ENCODE measurements around the gene MMP7. TPM values are rescaled to one million over a fixed set of nuclear protein-coding genes. Genes with fewer than 3 reads are reported as not detected.
A peak's percentile ranks its signal among the peaks of the same experiment; 100 is the strongest.

MMP7 gene
- not detected in 2 replicates for total RNA-seq (2014; rRNA removed; shearing (Covaris generic))
- not detected in 2 replicates for polyA plus RNA-seq (2015; cell fraction: cytosol; rRNA removed)
- not detected in 2 replicates for polyA plus RNA-seq (2015; cell fraction: nucleus; rRNA removed)

DNA sequence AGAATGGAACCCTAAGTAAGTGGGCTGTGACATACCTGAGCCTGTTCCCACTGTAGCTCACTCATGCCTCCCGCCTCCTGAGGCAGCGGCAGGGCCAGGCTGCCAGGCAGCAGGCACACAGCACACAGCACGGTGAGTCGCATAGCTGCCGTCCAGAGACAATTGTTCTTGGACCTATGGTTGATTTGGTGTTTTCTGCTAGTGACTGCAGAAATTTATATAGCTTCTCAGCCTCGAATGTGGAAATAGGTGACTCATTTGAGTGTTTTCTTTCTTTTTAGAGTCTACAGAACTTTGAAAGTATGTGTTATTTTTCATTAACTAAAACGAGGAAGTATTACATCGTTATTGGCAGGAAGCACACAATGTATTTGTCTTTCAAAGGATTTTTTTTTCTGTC lies at the start of gene MMP7:
MMP7 (minus strand) TSS at position 190 of the 400 bp plus-strand sequence; CDS start at position 143, 47 bp downstream.
- in situ Hi-C loops (cut with HindIII; ENCODE audit: low pct_unique_long_range_greater_than_20kb, low sequenced_read_pairs) = no loop called here
- DNase-seq (ENCODE audit: low read depth, low spot score) = no peak

DNA sequence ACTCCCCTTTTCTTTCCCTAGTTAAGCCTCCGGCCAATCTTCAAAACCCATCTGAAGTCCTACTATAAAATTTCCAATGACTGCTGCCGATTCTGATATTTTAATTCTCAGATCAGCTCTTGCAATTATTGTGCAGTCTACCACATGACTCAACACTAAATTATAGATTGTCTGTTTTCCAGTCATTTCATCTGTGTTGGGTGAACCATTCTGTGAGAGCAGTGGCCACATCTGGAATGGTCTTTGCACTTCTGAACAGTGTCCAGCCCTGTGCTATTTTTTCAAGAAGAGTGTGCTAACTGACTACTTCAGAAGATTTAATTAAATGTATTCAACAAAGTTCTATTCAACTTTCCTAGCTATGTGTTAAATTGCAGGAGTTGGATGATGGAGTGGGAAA lies 47.2 kb upstream of the MMP7 start:
- no peak for DNase-seq (ENCODE audit: low read depth, low spot score)
- in situ Hi-C loops (cut with HindIII; ENCODE audit: low pct_unique_long_range_greater_than_20kb, low sequenced_read_pairs) = no loop called here

DNA sequence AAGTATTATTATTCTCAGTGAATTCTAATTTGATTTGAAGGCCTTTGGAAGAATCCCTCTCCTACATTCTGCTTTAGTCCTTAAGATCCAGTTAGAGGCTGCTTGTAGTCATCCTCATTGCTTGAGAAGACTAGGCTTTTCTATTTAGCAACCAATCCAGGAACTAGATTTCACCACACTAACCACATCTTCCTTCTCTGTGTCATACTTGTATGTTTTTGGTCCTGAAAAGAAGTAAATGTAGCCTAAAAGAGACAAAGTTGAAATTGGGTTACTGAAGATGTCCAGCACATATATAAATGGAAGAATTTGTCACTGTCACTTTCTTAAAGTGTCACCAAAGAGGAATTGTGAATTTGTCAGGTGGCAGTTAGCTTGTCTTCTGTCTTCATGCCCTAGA lies 46.6 kb upstream of the MMP7 start:
- no peak for DNase-seq (ENCODE audit: low read depth, low spot score)
- in situ Hi-C loops (cut with HindIII; ENCODE audit: low pct_unique_long_range_greater_than_20kb, low sequenced_read_pairs) = no loop called here

- in situ Hi-C loops (cut with HindIII; ENCODE audit: low pct_unique_long_range_greater_than_20kb, low sequenced_read_pairs) = no loop called here
- no peak for DNase-seq (ENCODE audit: low read depth, low spot score)
These were observed 45.8 kb upstream of the MMP7 start for GRCh38 chr11:102576350-102576749.

DNA sequence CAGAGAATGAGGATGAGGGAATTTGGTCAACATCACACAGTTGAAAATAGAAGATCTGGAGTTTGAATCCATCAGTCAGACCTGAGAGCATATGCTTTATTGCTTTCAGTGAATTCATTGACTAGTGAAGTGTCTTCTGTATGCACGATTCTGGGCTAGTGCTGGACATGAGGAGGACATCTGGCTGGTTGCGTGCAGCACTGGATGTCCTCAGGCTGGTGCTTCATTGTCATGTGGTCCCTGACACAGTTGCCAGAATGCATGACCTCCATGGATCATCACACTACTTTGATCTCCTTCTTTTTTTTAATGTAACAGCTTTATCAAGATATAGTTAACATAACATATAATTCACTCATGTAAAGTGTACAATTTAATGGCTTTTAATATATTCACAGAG lies 44.5 kb upstream of the MMP7 start:
- peak; percentile 38 for DNase-seq (ENCODE audit: low read depth, low spot score)

GRCh38 chr11:102573851-102574250 lies 43.3 kb upstream of the MMP7 start:
- in situ Hi-C loops (cut with HindIII; ENCODE audit: low pct_unique_long_range_greater_than_20kb, low sequenced_read_pairs) = no loop called here
- DNase-seq (ENCODE audit: low read depth, low spot score) = no peak

More for the DNA sequence above, 44.5 kb upstream of the MMP7 start:
- in situ Hi-C loops (cut with HindIII; ENCODE audit: low pct_unique_long_range_greater_than_20kb, low sequenced_read_pairs) = no loop called here

GRCh38 chr11:102572554-102573220 lies 42.1 kb upstream of the MMP7 start:
- DNase-seq (ENCODE audit: low read depth, low spot score) = no peak
- in situ Hi-C loops (cut with HindIII; ENCODE audit: low pct_unique_long_range_greater_than_20kb, low sequenced_read_pairs) = no loop called here

DNA sequence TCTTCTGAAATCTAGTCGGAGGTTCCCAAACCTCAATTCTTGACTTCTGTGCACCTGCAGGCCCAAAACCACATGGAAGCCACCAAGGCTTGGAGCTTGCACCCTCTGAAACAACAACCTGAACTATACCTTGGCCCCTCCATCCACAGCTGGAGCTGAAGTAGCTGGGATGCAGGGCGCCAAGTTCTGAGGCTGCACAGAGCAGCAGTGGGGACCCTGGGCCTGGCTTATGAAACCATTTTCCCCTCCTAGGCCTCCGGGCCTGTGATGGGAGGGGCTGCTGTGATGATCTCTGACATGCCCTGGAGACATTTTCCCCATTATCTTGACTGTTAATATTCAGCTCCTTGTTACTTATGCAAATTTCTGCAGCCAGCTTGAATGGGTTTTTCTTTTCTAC lies 38.3 kb upstream of the MMP7 start:
- in situ Hi-C loops (cut with HindIII; ENCODE audit: low pct_unique_long_range_greater_than_20kb, low sequenced_read_pairs) = no loop called here
- no peak for DNase-seq (ENCODE audit: low read depth, low spot score)

- DNase-seq (ENCODE audit: low read depth, low spot score) = no peak
- in situ Hi-C loops (cut with HindIII; ENCODE audit: low pct_unique_long_range_greater_than_20kb, low sequenced_read_pairs) = no loop called here
These were observed 35.6 kb upstream of the MMP7 start for GRCh38 chr11:102566112-102566511.

GRCh38 chr11:102564110-102564509 lies 33.6 kb upstream of the MMP7 start:
- in situ Hi-C loops (cut with HindIII; ENCODE audit: low pct_unique_long_range_greater_than_20kb, low sequenced_read_pairs) = no loop called here

GRCh38 chr11:102561636-102562035 lies 31.1 kb upstream of the MMP7 start:
- no peak for DNase-seq (ENCODE audit: low read depth, low spot score)
- in situ Hi-C loops (cut with HindIII; ENCODE audit: low pct_unique_long_range_greater_than_20kb, low sequenced_read_pairs) = no loop called here

More at GRCh38 chr11:102564110-102564509, 33.6 kb upstream of the MMP7 start:
- DNase-seq (ENCODE audit: low read depth, low spot score) = no peak

DNA sequence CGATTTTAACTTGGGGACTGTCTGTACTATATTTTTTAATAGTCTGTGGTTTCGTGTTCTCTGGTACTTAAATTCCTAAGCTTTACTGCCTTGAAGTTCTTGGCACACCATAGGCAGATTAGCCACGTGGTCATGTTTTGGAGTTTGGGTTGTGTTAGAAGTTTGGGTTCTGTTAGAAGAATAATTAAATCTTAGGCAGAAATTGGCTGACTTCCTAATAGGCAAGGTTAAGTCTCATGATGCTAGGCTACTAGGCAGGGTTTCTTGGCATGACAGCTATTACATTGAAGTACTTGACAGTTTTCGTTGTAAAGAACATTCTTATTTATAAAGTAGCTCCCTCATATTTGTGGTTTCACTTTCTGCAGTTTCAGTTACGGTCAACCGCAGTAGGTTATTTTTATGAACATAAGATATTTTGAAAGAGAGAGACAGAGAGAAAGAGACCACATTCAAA lies 30.0 kb upstream of the MMP7 start:
- in situ Hi-C loops (cut with HindIII; ENCODE audit: low pct_unique_long_range_greater_than_20kb, low sequenced_read_pairs) = no loop called here
- peak; percentile 46 for DNase-seq (ENCODE audit: low read depth, low spot score)

GRCh38 chr11:102559839-102560238 lies 29.3 kb upstream of the MMP7 start:
- no peak for DNase-seq (ENCODE audit: low read depth, low spot score)
- in situ Hi-C loops (cut with HindIII; ENCODE audit: low pct_unique_long_range_greater_than_20kb, low sequenced_read_pairs) = no loop called here

DNA sequence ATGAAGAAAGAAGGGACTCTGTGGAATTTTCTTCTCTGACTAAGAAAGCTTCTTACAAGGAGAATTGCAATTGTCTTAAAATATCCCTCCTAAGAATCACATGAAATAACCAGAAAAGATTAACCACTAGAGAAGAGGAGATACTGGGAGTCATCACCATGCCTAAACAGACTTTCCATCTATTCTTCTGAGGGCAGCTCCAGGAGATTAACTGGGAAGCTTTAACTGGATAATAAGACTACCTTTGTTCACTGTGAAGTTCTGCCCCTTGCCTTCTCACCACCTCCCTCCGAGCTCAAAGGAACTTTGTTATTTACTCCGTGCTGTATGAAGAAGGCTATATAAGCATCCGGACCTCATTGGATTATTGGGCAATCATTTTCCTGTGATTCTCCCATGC lies 24.5 kb upstream of the MMP7 start:
- in situ Hi-C loops (cut with HindIII; ENCODE audit: low pct_unique_long_range_greater_than_20kb, low sequenced_read_pairs) = no loop called here
- DNase-seq (ENCODE audit: low read depth, low spot score) = peak; percentile 93

DNA sequence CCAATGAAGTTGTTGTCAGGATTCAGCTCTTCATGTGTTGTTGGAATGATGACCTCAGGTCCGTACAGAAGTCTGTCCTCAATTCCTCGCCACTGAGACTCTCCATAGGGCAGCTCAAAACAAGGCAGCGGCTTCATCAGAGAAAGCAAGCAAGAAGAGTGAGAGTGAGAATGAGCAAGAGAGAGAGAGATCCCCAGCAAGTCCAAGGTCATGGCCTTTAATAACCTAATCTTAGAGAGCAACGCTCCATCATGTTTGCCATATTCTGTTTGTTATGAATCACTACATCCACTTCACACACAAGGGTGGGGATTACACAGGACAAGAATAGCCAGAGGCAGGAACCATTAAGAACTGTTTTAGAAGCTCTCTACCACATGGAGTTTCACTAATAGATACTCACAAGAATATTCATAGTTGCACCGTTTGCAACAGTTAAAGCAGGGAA lies 23.3 kb upstream of the MMP7 start:
- DNase-seq (ENCODE audit: low read depth, low spot score) = no peak
- in situ Hi-C loops (cut with HindIII; ENCODE audit: low pct_unique_long_range_greater_than_20kb, low sequenced_read_pairs) = no loop called here

DNA sequence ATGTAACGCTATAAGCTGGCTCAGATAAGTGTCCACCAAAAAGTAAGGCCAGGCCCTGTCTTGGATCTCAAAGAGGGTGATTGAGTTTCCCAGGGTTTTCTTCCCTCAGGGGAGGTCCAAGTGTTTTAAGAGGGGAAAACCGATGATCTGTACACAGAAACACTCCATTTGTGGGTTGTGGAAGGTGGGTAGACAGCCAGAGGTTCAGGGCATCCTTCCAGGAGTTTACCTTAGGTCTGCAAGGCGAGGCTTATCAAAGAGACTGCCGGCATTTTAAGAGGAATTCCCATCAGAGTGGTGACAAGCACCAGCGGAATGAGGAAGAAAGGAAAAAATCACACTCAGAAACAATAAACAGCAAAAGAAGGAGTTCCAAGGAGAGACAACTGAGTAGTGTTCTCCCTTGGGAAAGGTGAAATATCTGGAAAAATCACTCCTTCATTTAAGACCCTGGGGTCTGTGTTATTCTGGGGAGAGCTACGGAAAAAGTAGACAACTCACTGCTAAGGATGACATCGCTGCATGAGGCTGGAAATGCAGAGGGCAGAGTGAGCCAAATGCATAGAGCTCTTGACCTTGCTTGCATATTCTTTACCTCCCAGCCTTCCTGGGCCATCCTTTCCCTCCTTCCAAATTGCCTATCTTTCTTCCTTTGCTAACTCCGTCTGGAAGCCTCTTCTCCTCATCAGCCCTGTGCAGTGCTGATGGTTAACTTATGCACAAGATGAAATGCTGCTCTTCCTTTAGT lies 22.1 kb upstream of the MMP7 start:
- DNase-seq (ENCODE audit: low read depth, low spot score) = no peak
- in situ Hi-C loops (cut with HindIII; ENCODE audit: low pct_unique_long_range_greater_than_20kb, low sequenced_read_pairs) = no loop called here

DNA sequence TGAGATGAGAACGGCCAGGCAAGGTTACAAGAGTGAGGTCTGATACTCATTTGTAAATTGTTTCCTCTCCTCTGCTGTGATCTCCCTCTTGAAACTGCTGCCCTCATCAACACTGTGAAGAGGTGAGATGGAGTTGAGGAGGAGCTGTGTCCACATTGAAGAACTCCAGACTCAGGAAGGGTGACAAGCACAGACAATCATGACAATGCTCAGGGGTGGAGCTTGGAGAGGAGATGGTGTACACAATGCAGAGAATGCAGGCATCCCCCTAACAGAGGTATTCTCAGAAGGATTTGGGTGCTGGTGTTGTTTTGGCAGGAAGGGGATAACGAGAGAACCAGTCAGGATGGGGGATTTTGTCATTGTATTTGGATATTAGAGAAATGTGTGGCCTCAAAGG lies 21.5 kb upstream of the MMP7 start:
- DNase-seq (ENCODE audit: low read depth, low spot score) = no peak
- in situ Hi-C loops (cut with HindIII; ENCODE audit: low pct_unique_long_range_greater_than_20kb, low sequenced_read_pairs) = no loop called here

DNA sequence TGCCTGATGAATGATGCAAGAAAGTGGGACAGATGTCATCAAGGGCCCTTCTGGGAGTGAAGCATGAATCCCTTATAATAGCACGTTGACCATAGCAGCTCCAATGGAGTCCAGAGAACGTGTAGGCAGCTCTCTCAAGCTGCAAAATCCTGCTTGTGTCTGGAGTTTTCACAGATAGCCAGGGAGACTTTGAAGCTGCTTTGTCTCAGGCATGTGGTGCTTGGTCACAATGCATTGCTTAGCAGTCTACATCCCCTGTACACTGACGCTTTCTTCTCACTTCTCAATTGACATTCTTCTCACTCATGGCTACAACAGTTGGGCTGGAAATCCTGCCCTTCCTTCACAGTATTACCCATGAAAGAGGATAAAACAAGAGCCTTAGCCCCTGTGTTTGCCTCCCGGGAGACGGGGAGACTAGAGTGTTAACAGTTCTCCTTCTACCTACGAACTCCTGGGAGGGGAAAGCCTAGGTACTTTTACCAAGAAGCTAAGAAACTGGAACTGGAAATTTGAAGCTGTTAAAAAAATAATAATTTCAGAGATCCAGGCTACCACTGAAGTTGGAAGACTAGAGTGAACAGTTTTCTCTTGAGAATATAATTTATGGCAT lies 20.7 kb upstream of the MMP7 start:
- no peak for DNase-seq (ENCODE audit: low read depth, low spot score)
- in situ Hi-C loops (cut with HindIII; ENCODE audit: low pct_unique_long_range_greater_than_20kb, low sequenced_read_pairs) = no loop called here

All from SK-MEL-5 (cell line).